ENCODE data around the gene VWA5B2.

Gene VWA5B2

GRCh38 chr3:184241141-184241446, 11.7 kb downstream of the VWA5B2 start:
- ATAC-seq (replicated peaks) (no peak), DNase-seq (no peak)
- Mint-ChIP-seq H3K4me3 (no peak overlapping the region), H3K4me1 (ENCODE audit: low read depth in 2 of 2) (peaks cover 4 to 10% of the 10 kb centered on the region in 2 donors), H3K36me3 (ENCODE audit: insufficient read depth) (peaks cover 20% of the 10 kb centered on the region), H3K27ac (no peak overlapping the region), H3K9me3 (no peaks in the 10 kb centered on the region), H3K27me3 (no peaks in the 10 kb centered on the region)

- H3K27ac Mint-ChIP-seq = no peak overlapping the region
- H3K27me3 Mint-ChIP-seq = no peaks in the 10 kb centered on the region
- H3K4me1 Mint-ChIP-seq (ENCODE audit: low read depth in 2 of 2) = peaks cover 6 to 11% of the 10 kb centered on the region in 2 donors
- no peak overlapping the region for H3K4me3 Mint-ChIP-seq
- DNase-seq (no peak), ATAC-seq (replicated peaks) (no peak)
- H3K9me3 Mint-ChIP-seq = no peaks in the 10 kb centered on the region
- H3K36me3 Mint-ChIP-seq (ENCODE audit: insufficient read depth) = peaks cover 20% of the 10 kb centered on the region
These were observed 12.3 kb downstream of the VWA5B2 start for GRCh38 chr3:184241447-184242296.

- Mint-ChIP-seq H3K36me3 (ENCODE audit: insufficient read depth) (peaks cover 25% of the 10 kb centered on the region), H3K9me3 (no peaks in the 10 kb centered on the region), H3K27me3 (no peaks in the 10 kb centered on the region), H3K4me1 (ENCODE audit: low read depth in 2 of 2) (peaks cover 6 to 11% of the 10 kb centered on the region in 2 donors), H3K27ac (no peak overlapping the region), H3K4me3 (no peak overlapping the region)
- DNase-seq = no peak
- ATAC-seq (replicated peaks) = no peak
These were observed 12.9 kb downstream of the VWA5B2 start for GRCh38 chr3:184242297-184242685.

- Mint-ChIP-seq H3K27ac (peak within 1 kb of the TSS; percentile 92 to 97), H3K9me3 (no peaks in the 10 kb centered on the region), H3K4me3 (peak within 1 kb of the TSS; percentile 98 to 100), H3K4me1 (ENCODE audit: low read depth in 2 of 2) (peaks cover 18 to 23% of the 10 kb centered on the region in 2 donors), H3K27me3 (no peaks in the 10 kb centered on the region), H3K36me3 (ENCODE audit: insufficient read depth) (peaks cover 31% of the 10 kb centered on the region)
- DNase-seq (peak; percentile 86 to 90 (median 87)), ATAC-seq (replicated peaks) (peak; percentile 52)
These were observed 19.3 kb downstream of the VWA5B2 start, which contains the start of gene ALG3 for GRCh38 chr3:184248454-184249411. Gene ALG3 (minus strand): TSS chr3:184248962. CDS start chr3:184248940, 22 bp downstream.

- H3K27ac Mint-ChIP-seq = peak within 1 kb of the TSS; percentile 92 to 97
- peaks cover 27% of the 10 kb centered on the region for H3K36me3 Mint-ChIP-seq (ENCODE audit: insufficient read depth)
- ATAC-seq (replicated peaks) (peak; percentile 88), DNase-seq (peak; percentile 93 to 94 (median 94))
- no peaks in the 10 kb centered on the region for H3K27me3 Mint-ChIP-seq
- H3K9me3 Mint-ChIP-seq = no peaks in the 10 kb centered on the region
- peaks cover 18 to 21% of the 10 kb centered on the region in 2 donors for H3K4me1 Mint-ChIP-seq (ENCODE audit: low read depth in 2 of 2)
- peak within 1 kb of the TSS; percentile 98 to 100 for H3K4me3 Mint-ChIP-seq
These were observed 20.2 kb downstream of the VWA5B2 start, which contains the start of gene EEF1AKMT4 for GRCh38 chr3:184249412-184250166. Gene EEF1AKMT4 (plus strand): TSS chr3:184249672. CDS start chr3:184249695, 23 bp downstream.

- Mint-ChIP-seq H3K4me1 (ENCODE audit: low read depth in 2 of 2) (peaks cover 16 to 18% of the 10 kb centered on the region in 2 donors), H3K27ac (peak overlapping the region in 1 of 2 donors; percentile 97), H3K36me3 (ENCODE audit: insufficient read depth) (peaks cover 24% of the 10 kb centered on the region), H3K27me3 (no peaks in the 10 kb centered on the region), H3K9me3 (no peaks in the 10 kb centered on the region), H3K4me3 (peak overlapping the region; percentile 98 to 100)
- ATAC-seq (replicated peaks) = peak; percentile 62
- DNase-seq = peak; percentile 88 to 93 (median 90)
These were observed 20.9 kb downstream of the VWA5B2 start for GRCh38 chr3:184250167-184250828.

- H3K4me1 Mint-ChIP-seq (ENCODE audit: low read depth in 2 of 2) = peaks cover 5 to 6% of the 10 kb centered on the region in 2 donors
- H3K27ac Mint-ChIP-seq = no peak overlapping the region
- no peak overlapping the region for H3K4me3 Mint-ChIP-seq
- H3K36me3 Mint-ChIP-seq (ENCODE audit: insufficient read depth) = peaks cover 9% of the 10 kb centered on the region
- H3K27me3 Mint-ChIP-seq = no peaks in the 10 kb centered on the region
- DNase-seq (no peak), ATAC-seq (replicated peaks) (no peak)
- H3K9me3 Mint-ChIP-seq = no peaks in the 10 kb centered on the region
These were observed 26.1 kb downstream of the VWA5B2 start for GRCh38 chr3:184255291-184256039.

- Mint-ChIP-seq H3K4me1 (ENCODE audit: low read depth in 2 of 2) (peaks cover 15 to 16% of the 10 kb centered on the region in 2 donors), H3K27ac (no peak overlapping the region), H3K4me3 (peak overlapping the region; percentile 0 to 21), H3K9me3 (no peaks in the 10 kb centered on the region), H3K36me3 (ENCODE audit: insufficient read depth) (peaks cover 12% of the 10 kb centered on the region), H3K27me3 (no peaks in the 10 kb centered on the region)
- ATAC-seq (replicated peaks) (no peak), DNase-seq (no peak)
These were observed 27.9 kb downstream of the VWA5B2 start for GRCh38 chr3:184257083-184257915.

- Mint-ChIP-seq H3K27me3 (no peaks in the 10 kb centered on the region), H3K4me3 (peak overlapping the region; percentile 63 to 80), H3K27ac (no peak overlapping the region), H3K36me3 (ENCODE audit: insufficient read depth) (peaks cover 12% of the 10 kb centered on the region), H3K9me3 (no peaks in the 10 kb centered on the region), H3K4me1 (ENCODE audit: low read depth in 2 of 2) (peaks cover 20% of the 10 kb centered on the region in 2 donors)
- DNase-seq = no peak
- no peak for ATAC-seq (replicated peaks)
These were observed 29.5 kb downstream of the VWA5B2 start for GRCh38 chr3:184258926-184259325.

GRCh38 chr3:184259396-184259877, 30.1 kb downstream of the VWA5B2 start:
- no peak for ATAC-seq (replicated peaks)
- H3K27ac Mint-ChIP-seq = no peak overlapping the region
- H3K36me3 Mint-ChIP-seq (ENCODE audit: insufficient read depth) = peaks cover 12% of the 10 kb centered on the region
- H3K27me3 Mint-ChIP-seq = no peaks in the 10 kb centered on the region
- peak overlapping the region; percentile 63 to 80 for H3K4me3 Mint-ChIP-seq
- peaks cover 20% of the 10 kb centered on the region in 2 donors for H3K4me1 Mint-ChIP-seq (ENCODE audit: low read depth in 2 of 2)
- H3K9me3 Mint-ChIP-seq = no peaks in the 10 kb centered on the region
- DNase-seq = no peak

Data from effector memory CD8-positive, alpha-beta T cell (primary cell).